Kidney (tissue), 14 donors: ENCODE data around the gene RNF8. TPM values are rescaled to one million over a fixed set of nuclear protein-coding genes. Genes with fewer than 3 reads are reported as not detected.

Source experiments
- DNase-seq, 5 donors: peaks; one replicate each; pipeline ENCODE4 v3.0.0-alpha.2; 2013 to 2020
- FAIRE-seq: peaks from 2 replicates; lab custom pipeline; 2012; peaks lifted over from hg19 to GRCh38; lab: Jason Lieb, UNC
- H3K27ac ChIP-seq, 2 donors: one replicate each; pipeline ENCODE4 v1.7.0; 2013; ENCODE audit warnings: low read depth in 2 of 2, low read length in 2 of 2, inconsistent platforms in 1 of 2
- H3K27me3 ChIP-seq: one replicate; pipeline ENCODE4 v1.7.1; 2013; ENCODE audit warnings: low read length, inconsistent platforms; ENCODE audit not compliant: control insufficient read depth, insufficient read depth
- H3K36me3 ChIP-seq, 3 donors: one replicate each; pipeline versions ENCODE4 v1.7.0 to v1.7.1; 2013; ENCODE audit warnings: low read length in 3 of 3, control low read depth in 1 of 3, inconsistent platforms in 1 of 3; ENCODE audit not compliant: insufficient read depth in 3 of 3, control insufficient read depth in 2 of 3
- H3K4me1 ChIP-seq, 3 donors: one replicate each; pipeline versions ENCODE4 v1.7.0 to v1.7.1; 2013; ENCODE audit warnings: low read length in 3 of 3, inconsistent platforms in 1 of 3, low read depth in 1 of 3; ENCODE audit not compliant: control insufficient read depth in 2 of 3, insufficient read depth in 2 of 3
- H3K4me3 ChIP-seq, 3 donors: one replicate each; pipeline versions ENCODE4 v1.7.0 to v1.8.1; 2013; ENCODE audit warnings: low read length in 3 of 3, control low read depth in 1 of 3, inconsistent platforms in 1 of 3
- H3K9ac ChIP-seq, 3 donors: one replicate each; pipeline versions ENCODE4 v1.7.0 to v1.7.1; 2013; ENCODE audit warnings: low read length in 3 of 3, control low read depth in 1 of 3, inconsistent platforms in 1 of 3
- H3K9me3 ChIP-seq, 3 donors: one replicate each; pipeline versions ENCODE4 v1.7.0 to v1.7.1; 2013; ENCODE audit warnings: low read length in 3 of 3, control low read depth in 1 of 3, inconsistent platforms in 1 of 3; ENCODE audit not compliant: control insufficient read depth in 2 of 3, insufficient read depth in 1 of 3
- CTCF ChIP-seq: IDR thresholded peaks from 3 replicates; pipeline ENCODE4 v1.5.1; 2012; ENCODE audit warnings: mild to moderate bottlenecking, moderate library complexity, borderline replicate concordance; ENCODE audit not compliant: insufficient read depth; ENCODE audit errors: extremely low read depth
- intact Hi-C: fragments of 100-400 bp; cut with DNase I; formaldehyde crosslinking; loops from one replicate; pipeline ENCODE4 v1.11.1; 2022
- polyA plus RNA-seq: library from polyadenylated mRNA; stranded (reverse); fragments of 350-450 nt; fragmentation: Illumina TruSeq; extraction: RNeasy Lipid Tissue Mini Kit (QIAGEN cat#74804); gene quantifications from one replicate; pipeline ENCODE4 v1.2.3, GENCODE V29; 2014; ENCODE audit warnings: low read depth, low replicate concordance; ENCODE audit not compliant: insufficient read depth
- total RNA-seq: library from RNA; stranded (reverse); fragmentation: NEBNext Ultra II Directional; extraction: Animal tissue kit (Norgen Biotek cat#: 25700); gene quantifications from one replicate; pipeline ENCODE4 v1.2.1, GENCODE V29; 2021
- donor health status: control.
- donor health status: control.
- donor health status: control.
- donor health status: control.
- donor health status: control.
- donor health status: DM: yes; HTN: yes; CAD: no.
- donor health status: Normal renal cell carcinoma (clear cell type).

The RNF8 gene
- total and polyA plus RNA-seq, 2 donors from 2014 or later: 18.4 to 18.5 TPM

GRCh38 chr6:37362101-37362828 lies 8.5 kb downstream of the RNF8 start:
- intact Hi-C loops: no loop called here
- FAIRE-seq: no peak

DNA sequence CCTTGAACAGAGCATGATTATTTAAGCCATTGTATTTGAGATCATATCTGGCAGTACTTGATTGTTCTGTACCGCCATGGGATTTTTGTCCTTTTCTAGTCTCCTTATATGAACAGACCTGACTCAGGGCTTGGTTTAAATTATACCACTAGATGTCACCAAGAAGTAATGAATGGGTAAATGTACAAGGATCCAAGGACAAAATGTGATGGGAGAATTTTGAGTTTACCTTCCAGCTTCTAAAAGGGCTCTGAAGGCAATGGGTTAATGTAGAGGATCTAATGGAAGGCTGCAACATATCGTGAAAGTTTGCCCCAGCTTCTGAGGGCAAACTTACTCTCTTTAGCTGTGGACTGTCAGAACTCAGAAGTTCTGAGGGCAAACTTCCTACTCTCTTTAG lies 12.0 kb downstream of the RNF8 start:
- intact Hi-C loops: no loop called here
- peak; percentile 13 for TF ChIP-seq CTCF
- Histone ChIP-seq H3K9me3 (no peaks in the 10 kb centered on the region), H3K36me3 (peaks cover 0 to 25% (median 11%) of the 10 kb centered on the region in 3 donors), H3K27ac (no peak overlapping the region), H3K27me3 (no peaks in the 10 kb centered on the region), H3K4me3 (no peak overlapping the region), H3K4me1 (peaks cover 0 to 9% (median 5%) of the 10 kb centered on the region in 3 donors), H3K9ac (no peak overlapping the region)
- FAIRE-seq (no peak), DNase-seq (peak in 1 of 5 donors; percentile 37)

More at GRCh38 chr6:37362101-37362828, 8.5 kb downstream of the RNF8 start:
- Histone ChIP-seq H3K27ac (no peak overlapping the region), H3K27me3 (no peaks in the 10 kb centered on the region), H3K9me3 (no peaks in the 10 kb centered on the region), H3K4me1 (no peaks in the 10 kb centered on the region), H3K9ac (no peak overlapping the region), H3K36me3 (peaks cover 0 to 8% (median 0%) of the 10 kb centered on the region in 3 donors), H3K4me3 (no peak overlapping the region)
- DNase-seq: no peak
- no peak for TF ChIP-seq CTCF

DNA sequence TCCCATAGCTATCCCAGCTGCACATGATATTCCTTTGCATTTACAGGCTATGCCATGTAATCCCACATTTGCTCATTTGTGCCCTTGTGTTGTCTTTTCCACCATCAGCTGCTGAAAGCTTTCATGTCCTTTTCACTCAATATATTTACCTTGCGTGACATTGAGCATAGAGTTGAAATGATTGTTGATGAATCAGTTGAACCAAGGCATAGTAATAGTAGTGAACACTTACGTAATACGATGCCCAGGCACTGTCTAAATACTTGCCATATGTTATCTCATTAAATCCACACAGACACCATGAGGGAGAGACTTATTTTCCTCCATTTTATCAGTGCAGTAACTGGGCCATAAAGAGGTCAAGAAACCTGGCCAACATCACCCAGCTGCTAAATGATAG lies 13.1 kb downstream of the RNF8 start:
- Histone ChIP-seq H3K27ac (no peak overlapping the region), H3K4me1 (peaks cover 0 to 11% (median 5%) of the 10 kb centered on the region in 3 donors), H3K4me3 (no peak overlapping the region), H3K9ac (no peak overlapping the region), H3K9me3 (no peaks in the 10 kb centered on the region), H3K27me3 (no peaks in the 10 kb centered on the region), H3K36me3 (peaks cover 0 to 24% (median 14%) of the 10 kb centered on the region in 3 donors)
- intact Hi-C loops: no loop called here
- DNase-seq (no peak), FAIRE-seq (no peak)
- TF ChIP-seq CTCF: no peak
